Caco-2 (cell line): ENCODE measurements around the gene YY1. TPM values are rescaled to one million over a fixed set of nuclear protein-coding genes. Genes with fewer than 3 reads are reported as not detected.

Experiments
- BruUV-seq: library from RNA; stranded (reverse); fragments of 400-500 nt; replicated peaks from 2 replicates; lab custom pipeline; 2021; lab: Mats Ljungman, UMichigan
- CTCF ChIA-PET: fragments of 300-600 bp; sonication (Branson Sonifier 250); formaldehyde crosslinking; loops from one replicate; lab custom pipeline; 2022; ENCODE audit warnings: antibody characterized with exemption; lab: Charles Lee
- POLR2A ChIA-PET: fragments of 300-600 bp; sonication (Branson Sonifier 250); formaldehyde crosslinking; loops from one replicate; lab custom pipeline; 2022; ENCODE audit warnings: antibody characterized with exemption; lab: Charles Lee
- DNase-seq, 2 experiments: peaks; one replicate each; pipeline versions ENCODE4 v3.0.0 to v3.0.0-alpha.2; 2020 to 2022
- H3K27me3 ChIP-seq: replicated peaks from 2 replicates; pipeline ENCODE4 v1.6.0; 2011; ENCODE audit warnings: low read length; ENCODE audit not compliant: control insufficient read depth, insufficient read depth
- H3K36me3 ChIP-seq: 2 replicates; pipeline ENCODE4 v1.5.1; 2011; ENCODE audit warnings: low read length; ENCODE audit not compliant: control insufficient read depth, insufficient read depth
- H3K4me1 ChIP-seq: fragments of 250-450 bp; sonication (Bioruptor Pico); 2 replicates; pipeline ENCODE4 v1.5.1; 2020; ENCODE audit warnings: mild to moderate bottlenecking
- H3K4me3 ChIP-seq: 2 replicates; pipeline ENCODE4 v1.5.1; 2011; ENCODE audit warnings: low read depth, mild to moderate bottlenecking, control low read depth, low read length
- H3K9me3 ChIP-seq: fragments of 250-450 bp; sonication (Bioruptor Pico); 2 replicates; pipeline ENCODE4 v1.5.1; 2020; ENCODE audit warnings: mild to moderate bottlenecking, moderate library complexity
- H3K27ac Mint-ChIP-seq: one replicate; pipeline ENCODE4 v1.8.0; 2022; ENCODE audit warnings: mixed read lengths; ENCODE audit not compliant: unreplicated experiment
- H3K27me3 Mint-ChIP-seq: one replicate; pipeline ENCODE4 v1.8.0; 2022; ENCODE audit warnings: mixed read lengths; ENCODE audit not compliant: insufficient read depth, unreplicated experiment
- H3K36me3 Mint-ChIP-seq: one replicate; pipeline ENCODE4 v1.8.0; 2022; ENCODE audit warnings: mild to moderate bottlenecking, mixed read lengths; ENCODE audit not compliant: insufficient read depth, unreplicated experiment
- H3K4me1 Mint-ChIP-seq: one replicate; pipeline ENCODE4 v1.8.0; 2022; ENCODE audit warnings: low read depth, mixed read lengths; ENCODE audit not compliant: unreplicated experiment
- H3K4me3 Mint-ChIP-seq: one replicate; pipeline ENCODE4 v1.8.0; 2022; ENCODE audit warnings: mild to moderate bottlenecking, moderate library complexity, mixed read lengths; ENCODE audit not compliant: unreplicated experiment
- H3K9me3 Mint-ChIP-seq: one replicate; pipeline ENCODE4 v1.8.0; 2022; ENCODE audit warnings: mixed read lengths; ENCODE audit not compliant: unreplicated experiment
- CTCF ChIP-seq, 2 experiments: fragments of 200-600 bp in 1 of 2; IDR thresholded peaks; 1 replicate in 1 of 2; 2 replicates in 1 of 2; pipeline versions ENCODE4 v1.5.1 to v1.8.0; 2011 to 2022; ENCODE audit warnings: antibody characterized with exemption in 1 of 2, control low read depth in 1 of 2, inconsistent platforms in 1 of 2, low read depth in 1 of 2, low read length in 1 of 2, mild to moderate bottlenecking in 1 of 2, moderate library complexity in 1 of 2; ENCODE audit not compliant: insufficient read depth in 1 of 2, severe bottlenecking in 1 of 2, unreplicated experiment in 1 of 2
- intact Hi-C: fragments of 100-400 bp; cut with micrococcal nuclease; formaldehyde crosslinking; loops from one replicate; pipeline ENCODE4 v1.10.0; 2022; ENCODE audit not compliant: unreplicated experiment
- total RNA-seq: library from RNA; stranded (reverse); gene quantifications from 2 replicates; pipeline ENCODE4 v1.2.3, GENCODE V29; 2022

Gene YY1
- total RNA-seq, 1 experiment from 2014 or later = 94.1 TPM

GRCh38 chr14:100325231-100325632 is 86.3 kb downstream of the YY1 start:
- ChIA-PET POLR2A (no interaction called here), CTCF (no interaction called here)
- no peaks in the 10 kb centered on the region for H3K27me3 ChIP-seq
- intact Hi-C loops = no loop called here
- H3K4me3 ChIP-seq = no peak overlapping the region
- no TSS peak for BruUV-seq
- no peaks in the 10 kb centered on the region for H3K36me3 ChIP-seq
- no peaks in the 10 kb centered on the region for H3K36me3 Mint-ChIP-seq
- no peaks in the 10 kb centered on the region for H3K9me3 ChIP-seq
- no peak for DNase-seq
- no peaks in the 10 kb centered on the region for H3K27me3 Mint-ChIP-seq
- H3K4me1 ChIP-seq = peaks cover 6% of the 10 kb centered on the region; the same call in 1 of the 2 replicates
- peaks cover 7% of the 10 kb centered on the region for H3K4me1 Mint-ChIP-seq
- H3K27ac Mint-ChIP-seq = no peak overlapping the region
- H3K9me3 Mint-ChIP-seq = no peaks in the 10 kb centered on the region
- no peak for TF ChIP-seq CTCF (IDR thresholded peaks at IDR 0.05; ENCODE audit: insufficient read depth in 1 of 2, low read depth in 1 of 2, low read length in 1 of 2, severe bottlenecking in 1 of 2, unreplicated experiment in 1 of 2)
- no peak overlapping the region for H3K4me3 Mint-ChIP-seq

DNA sequence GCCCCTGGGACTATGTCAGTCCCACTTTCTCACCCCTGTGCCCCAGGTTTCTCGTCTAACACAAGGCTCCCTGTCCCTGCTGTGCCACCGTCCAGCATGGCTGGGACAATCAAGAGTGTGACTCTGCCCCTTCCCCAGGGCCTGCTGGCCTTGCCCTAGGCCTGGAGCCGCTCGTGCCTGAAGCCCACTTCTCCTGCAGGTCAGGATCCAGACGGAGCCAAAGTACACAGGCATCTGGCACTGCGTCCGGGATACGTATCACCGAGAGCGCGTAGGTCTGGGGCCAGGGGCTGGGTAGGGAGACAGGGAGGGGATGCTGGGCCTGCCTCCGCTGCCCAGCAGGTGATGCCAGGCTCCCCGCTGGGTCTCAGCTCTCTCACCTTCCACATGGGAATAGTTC is 87.0 kb downstream of the YY1 start:
- intact Hi-C loops = no loop called here
- H3K27ac Mint-ChIP-seq = no peak overlapping the region

DNA sequence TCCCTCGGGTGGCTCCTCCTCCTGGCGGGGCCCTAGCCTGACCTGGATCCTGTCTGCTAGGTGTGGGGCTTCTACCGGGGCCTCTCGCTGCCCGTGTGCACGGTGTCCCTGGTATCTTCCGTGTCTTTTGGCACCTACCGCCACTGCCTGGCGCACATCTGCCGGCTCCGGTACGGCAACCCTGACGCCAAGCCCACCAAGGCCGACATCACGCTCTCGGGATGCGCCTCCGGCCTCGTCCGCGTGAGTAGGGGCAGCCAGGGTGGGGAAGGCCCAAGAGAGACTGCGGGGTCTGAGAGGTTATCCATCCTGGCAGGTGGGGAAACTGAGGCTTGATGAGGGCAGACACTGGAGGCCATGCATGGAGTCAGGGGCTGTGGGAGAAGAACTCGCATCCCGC is 88.2 kb downstream of the YY1 start:
- intact Hi-C loops = no loop called here
- no peaks in the 10 kb centered on the region for H3K4me1 Mint-ChIP-seq
- no peak overlapping the region for H3K4me3 Mint-ChIP-seq
- no peaks in the 10 kb centered on the region for H3K36me3 ChIP-seq
- H3K4me1 ChIP-seq = peaks cover 6% of the 10 kb centered on the region; the same call in 1 of the 2 replicates
- H3K27me3 Mint-ChIP-seq = no peaks in the 10 kb centered on the region
- no peaks in the 10 kb centered on the region for H3K9me3 Mint-ChIP-seq
- ChIA-PET CTCF (no interaction called here), POLR2A (no interaction called here)
- TF ChIP-seq CTCF (IDR thresholded peaks at IDR 0.05; ENCODE audit: insufficient read depth in 1 of 2, low read depth in 1 of 2, low read length in 1 of 2, severe bottlenecking in 1 of 2, unreplicated experiment in 1 of 2) = no peak
- no TSS peak for BruUV-seq
- peaks cover 2% of the 10 kb centered on the region for H3K36me3 Mint-ChIP-seq
- DNase-seq = no peak
- no peak overlapping the region for H3K27ac Mint-ChIP-seq
- no peaks in the 10 kb centered on the region for H3K27me3 ChIP-seq
- H3K4me3 ChIP-seq = no peak overlapping the region
- H3K9me3 ChIP-seq = no peaks in the 10 kb centered on the region

More for the DNA sequence above, 87.0 kb downstream of the YY1 start:
- POLR2A ChIA-PET = no interaction called here
- H3K36me3 ChIP-seq = no peaks in the 10 kb centered on the region
- CTCF ChIA-PET = no interaction called here
- Mint-ChIP-seq H3K4me3 (no peak overlapping the region), H3K9me3 (no peaks in the 10 kb centered on the region), H3K27me3 (no peaks in the 10 kb centered on the region), H3K4me1 (no peaks in the 10 kb centered on the region), H3K36me3 (no peaks in the 10 kb centered on the region)
- no peaks in the 10 kb centered on the region for H3K9me3 ChIP-seq
- H3K4me3 ChIP-seq = no peak overlapping the region
- BruUV-seq = no TSS peak
- H3K4me1 ChIP-seq = peaks cover 6% of the 10 kb centered on the region; the same call in 1 of the 2 replicates
- no peak for DNase-seq
- no peak for TF ChIP-seq CTCF (IDR thresholded peaks at IDR 0.05; ENCODE audit: insufficient read depth in 1 of 2, low read depth in 1 of 2, low read length in 1 of 2, severe bottlenecking in 1 of 2, unreplicated experiment in 1 of 2)
- H3K27me3 ChIP-seq = no peaks in the 10 kb centered on the region
